Measurements from ENCODE around the gene MPL.
"Not testable (repeated sequence)": the region's sequence is repeated elsewhere in the genome, so short reads cannot be mapped to it uniquely, and the experiment has no call there.

Gene MPL

DNA sequence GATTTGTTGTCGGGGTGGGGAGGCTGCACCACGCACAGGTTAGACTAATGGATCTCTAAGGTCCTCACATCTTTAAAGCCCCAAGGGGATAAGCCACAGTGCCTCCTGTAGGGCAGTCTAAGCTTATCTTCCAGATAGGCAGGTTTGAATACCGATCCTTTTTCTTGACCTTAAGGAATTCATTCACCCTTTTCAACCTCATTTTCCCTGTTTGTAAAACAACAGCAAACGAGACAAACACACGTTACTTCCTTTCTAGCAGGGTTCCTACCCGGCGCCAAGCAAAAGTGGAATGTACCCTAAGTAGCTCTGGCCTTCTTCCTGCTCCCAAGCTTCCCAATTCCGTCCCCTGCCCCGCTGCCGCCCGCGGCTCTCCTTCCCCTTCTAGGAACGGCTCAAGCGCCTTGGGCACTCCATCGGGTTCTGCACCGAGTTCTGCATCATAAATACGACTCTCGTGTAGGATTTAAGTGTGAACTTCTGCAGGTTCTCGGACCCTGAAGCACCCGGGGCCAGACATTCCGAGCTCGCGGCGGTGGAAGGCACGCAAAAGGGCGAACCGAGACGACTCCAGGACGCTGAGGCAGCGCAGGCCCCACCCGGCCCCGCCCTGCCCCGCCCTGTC is 20.6 kb downstream of the MPL start:
- peak; percentile 37 for DNase-seq

DNA sequence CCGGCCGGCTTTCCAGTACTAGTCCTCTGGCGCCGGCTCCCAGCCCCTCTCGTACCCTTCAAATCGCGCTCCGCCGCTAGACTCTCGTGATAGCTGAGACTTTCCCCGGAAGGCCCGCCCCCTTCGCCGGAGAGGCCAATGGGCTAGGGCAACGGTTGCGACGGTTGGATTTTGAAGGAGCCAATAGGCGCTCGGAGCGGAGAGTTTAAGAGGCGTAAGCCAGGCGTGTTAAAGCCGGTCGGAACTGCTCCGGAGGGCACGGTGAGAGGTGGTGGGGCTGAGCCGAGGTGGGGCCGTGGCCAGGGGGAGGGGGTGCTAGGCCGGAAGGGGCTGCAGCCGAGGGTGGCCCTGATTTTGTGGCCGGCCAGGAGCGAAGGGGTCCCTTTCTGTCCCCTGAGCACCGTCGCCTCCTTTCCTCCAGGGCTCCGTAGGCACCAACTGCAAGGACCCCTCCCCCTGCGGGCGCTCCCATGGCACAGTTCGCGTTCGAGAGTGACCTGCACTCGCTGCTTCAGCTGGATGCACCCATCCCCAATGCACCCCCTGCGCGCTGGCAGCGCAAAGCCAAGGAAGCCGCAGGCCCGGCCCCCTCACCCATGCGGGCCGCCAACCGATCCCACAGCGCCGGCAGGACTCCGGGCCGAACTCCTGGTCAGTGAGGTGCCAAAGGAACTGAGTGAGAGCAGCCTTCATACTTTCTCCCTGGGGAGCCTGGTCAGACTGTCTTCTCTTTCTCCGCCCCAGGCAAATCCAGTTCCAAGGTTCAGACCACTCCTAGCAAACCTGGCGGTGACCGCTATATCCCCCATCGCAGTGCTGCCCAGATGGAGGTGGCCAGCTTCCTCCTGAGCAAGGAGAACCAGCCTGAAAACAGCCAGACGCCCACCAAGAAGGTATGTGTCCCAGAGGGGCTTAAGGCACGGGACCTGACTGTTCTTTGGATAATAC is 21.4 kb downstream of the MPL start, which contains the start of gene CDC20:
TSS of gene CDC20 (plus strand) at position 236 of the 948 bp plus-strand sequence. CDS start at position 471, 235 bp downstream.
- peak; percentile 96 for DNase-seq

DNA sequence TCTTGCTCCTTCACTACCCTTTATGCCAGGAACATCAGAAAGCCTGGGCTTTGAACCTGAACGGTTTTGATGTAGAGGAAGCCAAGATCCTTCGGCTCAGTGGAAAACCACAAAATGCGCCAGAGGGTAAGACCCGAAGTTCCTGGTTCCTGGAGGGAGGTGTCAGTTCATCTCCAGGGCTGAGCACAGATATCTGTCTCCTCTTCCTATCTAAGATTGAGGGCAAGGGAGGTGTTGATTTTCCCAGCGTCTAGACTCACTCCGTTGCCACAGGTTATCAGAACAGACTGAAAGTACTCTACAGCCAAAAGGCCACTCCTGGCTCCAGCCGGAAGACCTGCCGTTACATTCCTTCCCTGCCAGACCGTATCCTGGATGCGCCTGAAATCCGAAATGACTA is 22.1 kb downstream of the MPL start:
- DNase-seq = no peak

GRCh38 chr1:43360616-43361015 is 23.0 kb downstream of the MPL start:
- no peak for DNase-seq

DNA sequence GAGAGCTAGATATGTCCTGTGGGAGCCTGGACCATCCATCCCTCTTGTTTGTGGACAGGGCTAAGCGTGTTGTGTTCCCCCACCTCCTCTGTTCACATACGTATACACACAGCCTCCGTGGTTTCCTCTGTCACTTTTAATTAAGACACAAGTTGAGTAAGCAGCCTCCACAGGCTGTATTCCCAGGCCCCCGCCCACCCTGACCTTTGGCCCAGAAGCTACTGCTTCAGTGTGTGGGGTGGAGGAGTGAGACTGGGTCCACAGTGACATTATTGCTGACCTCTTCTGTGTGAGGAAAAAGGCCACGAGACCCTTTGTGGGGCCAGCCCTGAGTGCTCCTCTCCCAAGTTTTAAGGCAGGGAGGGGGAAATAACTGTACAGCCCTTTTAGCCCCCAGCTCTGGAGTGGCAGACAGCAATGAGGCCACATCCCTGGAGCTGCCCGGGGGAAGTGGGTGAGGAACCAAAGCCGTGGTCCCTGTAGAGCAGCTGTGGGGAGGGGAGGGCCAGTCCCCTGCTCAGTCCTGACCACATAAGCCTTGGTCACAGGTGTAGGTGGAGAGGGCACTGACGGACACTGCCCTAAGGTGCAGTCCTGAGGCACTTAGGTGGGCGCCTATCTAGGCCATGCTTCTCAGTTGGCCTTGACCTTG is 25.8 kb downstream of the MPL start:
- no peak for DNase-seq

GRCh38 chr1:43363935-43364525 is 26.4 kb downstream of the MPL start:
- no peak for DNase-seq

- no peak for DNase-seq
Observed at GRCh38 chr1:43365678-43366077, 28.1 kb downstream of the MPL start.

DNA sequence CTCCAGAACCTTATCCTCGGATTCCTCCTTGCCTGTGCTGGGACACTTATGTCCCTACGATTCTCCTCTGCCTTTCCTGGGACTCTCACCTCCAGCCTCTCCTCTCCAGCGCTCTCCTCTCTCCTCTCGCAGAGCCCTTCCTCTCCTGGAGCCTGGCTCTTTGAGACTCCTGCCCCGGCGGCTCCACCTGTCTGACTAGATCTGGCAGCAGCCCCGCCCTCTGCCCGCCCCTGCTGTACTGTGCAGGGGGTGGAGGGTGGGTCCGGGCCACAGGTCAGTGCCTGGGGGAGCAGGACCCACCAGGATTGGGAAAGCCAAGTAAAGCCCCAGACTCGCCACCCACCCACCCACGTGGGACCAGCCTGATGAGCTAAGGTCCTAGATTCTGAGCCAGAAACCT is 28.6 kb downstream of the MPL start:
- DNase-seq = no peak

GRCh38 chr1:43366601-43367025 is 29.0 kb downstream of the MPL start:
- DNase-seq = no peak

GRCh38 chr1:43367026-43367903 is 29.6 kb downstream of the MPL start:
- DNase-seq = no peak

- DNase-seq = peak; percentile 83
Observed at GRCh38 chr1:43367904-43368645, 30.5 kb downstream of the MPL start, which contains the start of gene ELOVL1. TSS of gene ELOVL1 (minus strand) at chr1:43368011. CDS start at chr1:43365609, 2,402 bp downstream.

DNA sequence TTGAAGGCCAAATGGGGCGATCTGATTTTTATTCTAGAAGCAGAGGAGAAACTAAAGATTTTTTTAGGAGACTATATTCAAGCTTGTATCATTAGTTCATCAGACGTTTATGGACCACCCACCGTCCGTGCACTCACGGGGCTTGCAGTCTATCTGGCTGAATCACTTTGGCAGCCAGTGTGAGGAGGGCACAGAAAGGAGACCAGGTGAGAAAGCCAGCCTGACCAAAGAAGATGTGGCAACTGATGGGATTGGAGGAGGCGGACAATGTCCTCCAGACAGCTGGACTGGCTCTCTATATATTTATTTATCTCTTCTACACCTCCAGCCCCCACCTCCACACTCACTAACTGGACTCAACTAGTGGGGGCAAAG is 31.0 kb downstream of the MPL start:
- no peak for DNase-seq

- not testable (repeated sequence) for DNase-seq
Observed at GRCh38 chr1:43369779-43370178, 32.2 kb downstream of the MPL start.

GRCh38 chr1:43370564-43370963 is 32.9 kb downstream of the MPL start:
- no peak for DNase-seq

- DNase-seq = no peak
Observed at GRCh38 chr1:43372172-43372571, 34.6 kb downstream of the MPL start.

DNA sequence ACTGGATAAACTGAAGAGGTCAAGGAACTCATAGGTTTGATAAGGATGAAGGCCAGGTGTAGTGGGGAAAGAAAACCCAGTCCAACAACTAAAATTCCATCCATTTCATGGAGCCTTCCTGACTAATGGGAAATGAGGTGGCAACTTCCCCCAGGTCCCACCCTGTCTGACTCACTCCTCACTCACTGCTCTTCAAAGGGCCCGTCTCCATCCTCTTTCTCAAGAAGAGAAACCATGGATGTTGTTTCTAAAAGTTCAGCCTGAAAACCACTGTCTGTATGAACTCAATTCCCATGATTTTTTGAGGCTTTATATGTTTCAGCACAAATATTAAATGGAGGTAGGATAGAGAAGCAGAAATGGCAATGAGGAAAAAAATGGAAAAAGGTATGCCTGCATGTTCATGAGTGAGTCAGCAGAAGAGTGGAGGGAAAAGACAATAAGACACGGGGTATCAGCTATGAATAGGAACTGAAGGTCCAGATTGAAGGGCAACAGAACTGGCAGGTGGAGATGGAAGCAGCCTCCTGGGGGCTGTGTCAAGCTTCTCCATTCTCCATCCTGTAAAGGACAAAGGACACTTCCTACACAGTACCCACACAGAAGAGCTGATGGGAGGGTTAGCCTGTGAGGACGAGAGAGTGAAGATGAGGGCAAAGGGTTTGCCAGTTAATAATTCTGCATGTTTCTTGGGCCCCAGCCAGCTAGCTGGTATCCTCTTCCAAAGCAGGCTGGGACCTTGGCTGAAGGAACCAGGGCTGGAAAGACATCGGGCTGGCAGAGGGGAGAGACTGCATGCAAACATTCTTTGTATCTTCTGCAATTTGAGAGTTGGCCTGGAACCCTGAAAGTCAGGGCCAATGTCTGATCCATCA is 35.7 kb downstream of the MPL start:
- DNase-seq = peak; percentile 73

- DNase-seq = no peak
Observed at GRCh38 chr1:43376723-43377235, 39.2 kb downstream of the MPL start.

- no peak for DNase-seq
Observed at GRCh38 chr1:43377831-43378230, 40.2 kb downstream of the MPL start.

DNA sequence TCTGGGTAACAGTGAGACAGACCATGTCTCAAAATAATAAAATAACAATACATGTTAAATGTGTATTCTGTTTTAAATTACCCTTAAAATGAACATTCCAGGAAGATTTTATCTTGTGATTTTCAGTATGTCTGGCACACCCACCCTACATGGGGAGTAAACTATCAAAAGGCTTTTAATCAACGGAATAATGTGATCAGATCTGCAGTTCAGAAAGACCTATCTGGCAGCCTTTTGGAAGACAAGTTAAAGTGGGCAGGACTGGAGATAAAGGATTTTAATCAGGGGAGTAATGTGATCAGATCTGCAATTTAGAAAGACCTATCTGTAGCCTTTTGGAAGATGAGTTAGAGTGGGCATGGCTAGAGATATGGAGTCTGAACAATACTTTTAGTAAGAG is 41.9 kb downstream of the MPL start:
- no peak for DNase-seq

DNA sequence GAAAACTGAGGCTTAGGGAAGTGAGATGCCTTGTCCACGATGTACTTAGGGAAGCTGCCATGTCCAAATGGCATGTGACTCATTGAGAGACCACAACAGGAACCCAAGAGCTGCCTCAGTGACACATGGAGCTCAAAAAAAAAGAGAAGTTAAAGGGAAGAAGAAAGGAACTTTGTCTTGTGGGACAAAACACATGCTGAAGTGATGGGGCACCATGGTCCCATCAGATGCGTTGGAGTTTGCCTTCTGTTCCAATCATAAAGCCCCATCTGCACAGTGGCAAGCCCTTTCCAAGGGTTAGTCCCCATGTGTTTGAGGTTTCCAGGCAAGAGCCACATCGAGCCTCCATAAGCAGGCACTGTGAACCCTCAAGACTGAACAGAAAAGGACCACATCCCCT is 44.0 kb downstream of the MPL start:
- DNase-seq = no peak
